NK-92 (cell line): Measurements from ENCODE around the gene NDST1.

ENCODE experiments used
- DNase-seq: peaks from one replicate; lab custom pipeline; 2025; ENCODE audit not compliant: unreplicated experiment; lab: John Stamatoyannopoulos, UW

Gene NDST1

DNA sequence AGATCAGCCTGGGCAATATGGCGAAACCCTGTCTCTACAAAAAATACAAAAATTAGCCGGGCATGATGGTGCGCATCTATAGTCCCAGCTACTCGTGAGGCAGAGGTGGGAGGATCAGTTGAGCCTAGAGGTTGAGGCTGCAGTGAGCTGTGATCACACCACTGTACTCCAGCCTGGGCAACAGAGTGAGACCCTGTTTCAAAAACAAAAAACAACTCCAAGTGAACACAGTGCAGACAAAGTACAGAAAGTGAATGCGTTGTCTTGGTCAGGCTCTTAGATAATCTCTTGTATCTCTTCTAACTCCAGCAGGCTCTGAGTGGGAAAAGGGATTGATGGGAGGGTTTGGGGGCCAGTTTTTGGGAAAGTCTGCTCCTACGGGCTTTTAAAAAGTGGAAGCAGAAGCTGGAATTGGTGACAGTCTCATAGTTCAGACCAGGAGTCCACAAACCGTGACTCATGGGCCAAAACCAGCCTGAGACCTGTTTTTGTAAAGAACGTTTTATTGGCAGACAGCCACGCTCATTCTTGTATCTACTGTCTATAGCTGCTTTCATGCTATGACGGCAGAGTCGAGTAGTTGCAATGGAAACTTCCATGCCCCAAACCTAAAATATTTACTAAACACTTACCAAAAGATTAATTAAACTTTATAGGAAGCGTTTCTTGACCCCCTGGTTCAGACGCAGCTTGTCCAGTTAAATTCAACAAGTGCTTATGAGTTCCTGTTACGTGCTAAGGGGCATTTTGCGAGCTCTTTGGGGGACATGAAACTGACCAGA lies 32.9 kb downstream of the NDST1 start:
- no peak for DNase-seq

DNA sequence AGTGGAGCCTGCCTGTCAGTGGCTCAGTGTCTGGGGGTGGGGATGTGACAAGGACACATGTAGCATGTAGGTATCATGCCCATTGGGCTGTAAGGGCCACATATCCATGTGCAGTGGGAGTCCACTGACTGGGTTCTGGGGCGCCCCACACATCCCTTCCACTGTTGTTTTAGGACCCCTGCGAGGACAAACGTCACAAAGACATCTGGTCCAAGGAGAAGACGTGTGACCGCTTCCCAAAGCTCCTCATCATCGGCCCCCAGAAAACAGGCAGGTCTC lies 33.4 kb downstream of the NDST1 start:
- DNase-seq: no peak

DNA sequence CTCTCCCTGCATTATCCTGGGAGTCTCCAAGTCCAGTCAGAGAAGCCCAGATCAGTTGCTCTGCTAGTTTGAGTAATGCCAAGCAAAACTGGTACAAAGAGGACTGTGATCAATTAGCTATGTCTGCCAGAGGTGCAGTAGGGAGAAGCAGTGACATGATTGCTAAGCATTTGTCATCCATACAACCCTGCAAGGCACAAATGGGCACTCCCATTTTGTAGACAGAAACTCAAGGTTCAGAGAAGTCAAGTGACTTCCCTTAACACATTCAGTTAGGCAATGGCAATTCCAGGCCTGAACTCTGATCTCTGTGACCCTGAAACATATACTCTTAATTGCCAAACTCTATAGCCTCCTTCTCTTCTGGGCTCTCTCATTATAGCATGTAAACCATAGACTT lies 34.0 kb downstream of the NDST1 start:
- no peak for DNase-seq

DNA sequence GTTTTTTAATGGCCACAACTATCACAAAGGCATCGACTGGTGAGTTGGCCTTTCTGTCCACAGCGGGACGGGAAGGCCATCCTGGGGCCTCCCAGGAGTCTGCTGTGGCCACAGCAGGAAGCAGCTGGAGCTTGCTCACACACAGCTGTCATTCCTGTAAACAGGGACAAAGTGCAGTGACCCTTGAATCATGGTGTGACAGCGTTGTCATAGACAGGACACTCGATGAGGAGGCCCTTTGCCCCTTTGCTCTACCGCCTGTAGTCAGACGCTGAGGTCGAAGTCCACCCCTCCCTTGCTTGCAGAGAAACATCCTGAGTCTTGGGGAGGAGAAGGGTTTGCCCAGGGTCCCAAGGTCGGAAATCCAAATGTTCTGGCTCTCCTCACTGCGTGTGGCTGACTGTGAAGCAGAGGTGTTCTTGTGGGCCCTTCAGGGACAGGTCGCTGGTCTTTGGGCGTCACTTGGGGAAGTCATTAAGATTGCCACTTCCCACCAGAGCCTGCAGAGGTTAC lies 35.1 kb downstream of the NDST1 start:
- DNase-seq: no peak

DNA sequence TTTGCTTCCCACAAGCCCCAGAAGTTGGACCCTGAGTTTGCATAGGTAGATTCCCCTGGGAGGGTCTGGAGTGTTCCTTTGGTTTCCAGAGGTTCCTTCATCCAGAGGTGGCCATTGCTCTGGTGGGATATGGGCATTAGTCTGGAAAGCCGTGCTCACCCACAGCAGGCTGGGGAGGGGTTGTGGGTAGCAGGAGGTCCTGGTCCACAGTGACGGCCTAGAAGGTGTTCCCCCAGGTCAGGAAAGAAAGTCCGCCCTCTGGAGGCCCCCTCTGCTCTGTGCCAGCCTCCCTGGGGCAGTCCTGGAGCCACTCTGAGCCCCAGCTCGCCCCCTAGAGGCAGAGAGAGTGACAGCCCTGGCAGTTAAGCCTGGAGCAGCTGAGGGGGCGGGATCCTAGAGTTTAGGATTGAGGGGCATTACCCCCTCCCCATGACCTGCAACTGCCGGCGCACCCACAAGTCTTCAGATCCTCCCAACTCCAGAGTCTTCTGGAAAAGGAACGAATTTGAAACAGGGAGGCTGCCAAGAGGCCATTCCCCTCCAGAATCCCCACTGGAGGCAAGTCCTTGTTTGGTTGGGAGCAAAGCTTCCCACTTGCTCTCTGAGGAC lies 36.8 kb downstream of the NDST1 start:
- DNase-seq: no peak

DNA sequence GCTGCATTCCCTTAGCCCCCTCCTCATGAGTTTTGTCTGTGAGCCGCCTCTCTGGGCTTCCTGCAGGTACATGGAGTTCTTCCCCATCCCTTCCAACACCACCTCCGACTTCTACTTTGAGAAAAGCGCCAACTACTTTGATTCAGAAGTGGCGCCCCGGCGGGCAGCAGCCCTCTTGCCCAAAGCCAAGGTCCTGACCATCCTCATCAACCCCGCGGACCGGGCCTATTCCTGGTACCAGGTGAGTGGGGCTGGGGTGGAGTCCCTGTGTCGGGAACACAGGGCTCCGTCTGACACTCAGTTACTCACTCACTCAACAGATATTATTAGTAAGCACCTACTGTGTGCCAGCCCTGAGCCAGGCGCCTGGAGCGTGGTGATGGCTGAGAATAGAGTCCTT lies 37.3 kb downstream of the NDST1 start:
- no peak for DNase-seq

DNA sequence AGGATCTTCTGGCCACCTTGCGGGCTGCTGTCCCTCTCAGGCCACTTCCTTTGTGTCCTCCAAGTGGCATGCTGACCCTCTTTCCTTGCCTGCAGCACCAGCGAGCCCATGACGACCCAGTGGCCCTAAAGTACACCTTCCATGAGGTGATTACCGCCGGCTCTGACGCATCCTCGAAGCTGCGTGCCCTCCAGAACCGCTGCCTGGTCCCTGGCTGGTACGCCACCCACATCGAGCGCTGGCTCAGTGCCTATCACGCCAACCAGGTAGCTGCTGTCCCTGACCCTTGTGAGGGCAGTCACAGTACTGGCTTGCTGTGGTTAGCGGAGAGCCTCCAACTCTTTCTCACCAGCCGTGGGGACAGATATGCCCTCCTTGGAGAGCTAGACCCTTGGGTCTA lies 40.2 kb downstream of the NDST1 start:
- DNase-seq: no peak

DNA sequence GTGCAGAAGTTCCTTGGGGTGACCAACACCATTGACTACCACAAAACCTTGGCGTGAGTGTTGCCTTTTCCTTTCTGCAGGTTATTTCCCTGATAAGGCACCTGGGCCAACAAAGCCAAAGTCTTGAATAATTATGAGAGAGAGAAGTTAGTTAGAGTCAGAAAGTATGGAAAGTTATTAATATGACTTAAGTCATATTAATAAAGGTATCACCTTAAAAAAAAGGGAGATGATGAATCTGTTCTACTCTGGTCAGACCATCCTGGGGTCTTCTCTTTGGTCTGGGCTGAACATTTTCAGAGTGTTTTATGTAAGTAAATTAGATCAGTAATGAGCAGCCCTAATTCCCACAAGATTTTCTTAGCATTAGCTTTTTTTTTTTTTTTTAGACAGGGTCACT lies 41.8 kb downstream of the NDST1 start:
- DNase-seq: no peak

DNA sequence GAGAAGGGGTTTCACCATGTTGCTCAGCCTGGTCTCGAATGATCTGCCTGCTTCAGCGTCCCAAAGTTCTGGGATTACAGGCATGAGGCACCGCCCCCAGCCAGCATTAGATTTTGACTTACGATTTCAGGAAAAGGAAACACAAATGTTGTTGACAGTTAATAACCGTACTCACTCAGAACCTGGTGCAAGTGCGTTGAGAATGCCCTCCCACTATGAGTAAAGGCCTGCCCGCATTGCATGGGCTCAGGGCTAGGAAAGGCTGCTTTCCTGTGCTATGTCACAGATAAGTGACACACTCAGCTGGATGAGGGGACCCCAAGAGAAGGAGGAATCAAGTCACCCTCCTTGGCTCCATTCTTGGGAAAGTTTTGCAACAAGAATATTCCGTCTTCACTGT lies 42.4 kb downstream of the NDST1 start:
- DNase-seq: no peak

DNA sequence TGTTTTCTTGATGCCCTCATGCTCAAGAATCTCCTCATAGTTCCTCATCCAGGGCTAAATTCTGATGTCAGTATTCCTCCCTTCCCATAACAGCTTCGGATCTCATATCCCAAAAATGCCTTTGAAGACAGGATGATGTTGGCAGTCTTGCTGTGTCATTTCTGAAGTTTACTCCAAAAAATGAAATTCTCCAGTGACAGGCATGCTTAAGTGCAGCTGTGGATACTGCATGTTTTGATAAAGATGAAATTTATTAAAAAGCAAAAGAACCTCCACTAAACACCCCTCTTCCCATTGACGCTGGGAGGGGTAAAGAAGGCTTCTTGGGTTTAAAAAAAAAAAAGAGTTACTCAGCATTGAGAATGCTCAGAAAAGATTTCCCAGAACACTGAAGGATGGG lies 43.1 kb downstream of the NDST1 start:
- no peak for DNase-seq

DNA sequence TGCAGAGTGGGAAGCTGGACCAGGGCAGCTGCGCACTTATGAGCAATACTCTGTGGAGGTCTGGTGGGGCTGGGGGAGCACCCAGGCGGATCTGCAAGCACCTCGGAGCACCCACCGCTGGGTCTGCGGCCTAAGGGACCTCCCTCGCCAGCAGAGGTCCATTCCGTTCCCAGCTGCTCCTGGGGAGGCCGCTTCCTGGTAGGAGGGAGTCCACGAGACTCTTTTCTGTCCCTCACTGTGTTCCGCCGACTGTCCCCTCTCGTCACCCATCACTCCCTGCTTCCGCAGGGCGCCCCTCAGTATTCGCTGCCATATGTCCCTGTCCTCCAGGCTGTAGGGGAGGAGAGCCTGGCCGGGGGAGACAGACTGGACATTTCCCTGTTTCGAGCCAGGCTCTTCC lies 45.5 kb downstream of the NDST1 start:
- DNase-seq: no peak

DNA sequence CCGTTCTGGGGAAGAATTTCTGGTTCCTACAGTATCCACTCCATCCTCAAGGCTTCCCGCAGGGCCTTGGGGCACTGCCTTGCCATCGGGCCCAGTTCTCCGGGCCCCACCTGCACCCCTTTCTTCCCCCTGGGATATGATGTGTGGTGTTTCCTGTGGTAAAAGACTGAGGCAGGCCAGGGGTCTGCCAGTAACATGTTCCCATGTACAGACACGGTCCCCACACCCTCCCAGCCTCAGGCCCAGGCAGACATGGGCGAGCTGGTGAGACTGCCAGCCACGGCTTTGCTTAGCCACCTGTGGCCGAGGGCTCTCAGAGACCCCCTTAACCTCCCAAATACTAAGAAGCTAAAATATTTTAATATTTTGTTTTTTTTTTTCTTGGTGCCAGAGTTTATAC lies 46.0 kb downstream of the NDST1 start:
- no peak for DNase-seq

DNA sequence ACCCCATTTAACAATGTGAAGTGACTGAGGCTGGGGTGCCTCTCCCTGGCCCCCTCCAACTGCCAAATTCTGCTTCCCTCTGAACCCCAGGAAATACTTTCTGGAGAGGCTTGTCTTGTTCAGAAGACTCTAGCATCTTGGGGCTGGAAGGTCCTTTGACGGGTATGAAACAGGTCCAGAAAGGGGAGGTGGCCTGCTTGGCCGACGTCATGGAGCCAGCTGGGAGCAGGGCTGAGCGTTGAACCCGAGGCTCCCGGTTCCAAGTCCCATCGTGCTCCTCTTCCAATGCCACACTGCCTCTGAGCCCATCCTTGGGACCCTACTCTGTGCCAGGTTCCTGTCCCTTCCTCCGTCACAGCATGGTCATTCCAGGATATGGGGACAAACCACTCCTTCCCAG lies 46.9 kb downstream of the NDST1 start:
- DNase-seq: no peak

DNA sequence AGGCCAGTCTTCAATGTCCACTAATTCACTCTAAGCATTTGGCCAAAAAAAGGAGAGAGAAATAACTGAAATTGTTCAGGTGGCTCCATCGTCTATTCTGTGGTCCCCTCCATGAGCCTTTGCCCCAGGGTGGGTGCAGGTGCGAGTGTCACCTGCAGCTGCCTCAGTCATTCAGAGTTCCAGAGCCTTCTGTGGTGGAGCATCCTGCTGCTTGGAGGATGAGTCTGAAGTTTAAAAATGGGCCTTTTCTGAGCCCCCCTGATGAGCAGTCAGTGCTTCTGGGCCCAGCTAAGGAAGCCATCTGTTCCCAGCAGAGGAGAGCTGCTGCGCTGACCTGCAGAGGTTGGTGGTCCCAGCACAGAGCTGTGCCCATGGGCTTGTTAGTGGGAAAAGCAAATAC lies 48.2 kb downstream of the NDST1 start:
- DNase-seq: no peak

DNA sequence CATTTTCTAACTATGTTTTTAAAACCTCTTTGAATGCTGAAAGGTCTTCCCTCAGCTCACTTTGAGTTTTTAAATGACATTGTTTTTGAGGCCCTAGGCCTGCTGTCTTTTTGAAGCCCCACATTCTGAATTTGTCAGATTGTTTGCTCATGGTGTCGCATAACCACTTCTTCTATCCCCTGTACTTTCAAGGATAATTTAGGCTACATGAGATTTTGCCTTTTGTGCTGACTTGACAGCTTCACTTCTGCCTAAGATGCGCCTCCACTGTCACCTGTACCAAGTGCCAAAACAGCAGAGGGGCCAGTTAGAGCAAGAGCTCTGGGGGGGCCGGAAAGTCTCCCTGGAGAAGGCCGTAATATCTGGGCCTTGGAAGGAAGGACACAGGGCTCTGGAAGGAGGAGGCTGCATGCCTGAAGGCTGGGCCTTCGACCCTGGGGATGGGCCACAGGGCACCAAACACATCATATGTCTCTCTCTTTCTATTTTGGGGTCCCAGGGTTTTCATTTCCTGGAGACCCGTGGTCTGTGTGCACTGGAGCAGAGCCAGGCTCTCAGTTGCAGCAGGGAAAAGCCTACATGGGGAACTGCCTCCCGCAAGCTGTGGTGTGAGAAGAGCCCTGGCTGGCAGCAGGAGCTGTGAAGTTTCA lies 49.1 kb downstream of the NDST1 start:
- DNase-seq: no peak

DNA sequence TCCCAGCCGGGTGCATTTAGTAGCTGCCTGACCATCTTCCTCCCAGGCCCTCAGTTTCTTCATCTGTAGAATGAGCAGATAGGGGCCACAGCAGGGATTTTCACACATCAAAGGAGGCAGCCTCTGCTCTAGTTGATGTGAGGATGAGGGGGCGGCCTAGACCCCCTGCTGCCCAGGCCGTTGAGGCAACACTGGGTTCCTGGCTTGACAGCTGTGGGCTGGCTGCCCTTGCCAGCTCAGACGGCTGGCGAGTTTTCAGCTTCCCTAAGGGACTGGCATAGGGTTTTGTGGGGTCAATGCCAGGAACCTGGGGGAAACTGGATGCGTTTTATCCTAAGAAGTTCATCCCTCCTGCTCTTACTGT lies 49.6 kb downstream of the NDST1 start:
- DNase-seq: no peak

DNA sequence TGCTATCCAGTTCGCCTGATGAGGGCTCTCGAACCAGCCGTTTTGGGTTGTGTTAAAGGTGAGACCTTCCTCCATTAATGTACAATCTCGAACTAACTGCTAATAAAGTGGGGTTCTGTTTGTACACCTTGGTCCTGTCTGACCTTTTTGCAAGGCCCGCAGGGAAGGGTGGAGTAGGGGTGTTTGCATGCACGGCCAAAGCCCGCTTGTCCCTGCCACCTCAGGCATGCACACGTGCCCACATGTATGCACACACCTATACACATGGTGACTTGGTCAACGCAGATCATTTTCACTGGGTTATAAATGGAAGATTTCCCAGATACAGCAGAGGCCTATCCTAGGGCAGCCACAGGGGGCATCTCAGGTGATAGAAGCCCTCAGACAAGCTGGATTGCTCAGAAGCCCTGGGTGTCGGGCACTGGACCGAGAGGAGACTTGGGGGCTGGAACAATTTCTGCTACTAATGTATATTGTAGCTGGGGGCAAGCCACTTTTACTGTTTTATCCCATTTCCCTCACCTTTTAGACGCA lies 50.2 kb downstream of the NDST1 start:
- no peak for DNase-seq

DNA sequence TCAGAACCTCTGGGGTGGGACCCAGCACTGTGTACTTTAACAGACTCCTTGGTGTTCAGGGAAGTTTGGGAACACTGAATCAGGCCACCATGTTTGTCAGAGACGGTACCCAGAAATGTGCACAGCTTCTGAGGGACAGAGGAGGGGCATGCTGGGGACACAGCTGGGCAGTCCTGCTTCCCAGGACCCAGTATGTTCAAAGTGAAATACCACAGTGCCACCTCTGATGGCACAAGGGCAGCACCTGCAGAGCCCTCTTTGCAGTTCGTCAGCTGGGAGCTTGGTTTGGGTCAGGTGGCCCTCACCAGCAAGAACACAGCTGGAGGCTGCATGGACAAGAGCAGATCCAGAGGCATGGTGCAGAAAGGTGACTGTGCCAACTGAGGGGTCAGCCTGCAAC lies 51.2 kb downstream of the NDST1 start:
- no peak for DNase-seq

DNA sequence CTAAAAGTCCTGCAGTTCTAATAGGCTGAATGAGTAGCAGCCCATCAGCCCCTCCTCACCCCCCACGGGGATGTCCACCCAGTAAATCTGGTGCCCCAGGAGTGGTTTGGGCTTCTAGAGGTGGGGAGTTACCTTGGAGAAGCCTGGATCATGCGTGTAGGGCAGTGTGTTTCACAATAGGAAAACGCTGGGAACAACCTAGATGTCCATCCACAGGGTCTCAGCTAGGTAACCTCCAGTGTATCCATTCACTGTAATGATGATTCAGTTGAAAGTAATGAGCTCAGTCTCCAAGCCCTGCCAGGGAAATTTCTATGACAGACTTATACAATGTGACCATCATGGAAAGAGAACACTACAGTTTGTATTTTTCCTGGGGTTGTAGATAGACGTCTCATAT lies 51.8 kb downstream of the NDST1 start:
- no peak for DNase-seq

DNA sequence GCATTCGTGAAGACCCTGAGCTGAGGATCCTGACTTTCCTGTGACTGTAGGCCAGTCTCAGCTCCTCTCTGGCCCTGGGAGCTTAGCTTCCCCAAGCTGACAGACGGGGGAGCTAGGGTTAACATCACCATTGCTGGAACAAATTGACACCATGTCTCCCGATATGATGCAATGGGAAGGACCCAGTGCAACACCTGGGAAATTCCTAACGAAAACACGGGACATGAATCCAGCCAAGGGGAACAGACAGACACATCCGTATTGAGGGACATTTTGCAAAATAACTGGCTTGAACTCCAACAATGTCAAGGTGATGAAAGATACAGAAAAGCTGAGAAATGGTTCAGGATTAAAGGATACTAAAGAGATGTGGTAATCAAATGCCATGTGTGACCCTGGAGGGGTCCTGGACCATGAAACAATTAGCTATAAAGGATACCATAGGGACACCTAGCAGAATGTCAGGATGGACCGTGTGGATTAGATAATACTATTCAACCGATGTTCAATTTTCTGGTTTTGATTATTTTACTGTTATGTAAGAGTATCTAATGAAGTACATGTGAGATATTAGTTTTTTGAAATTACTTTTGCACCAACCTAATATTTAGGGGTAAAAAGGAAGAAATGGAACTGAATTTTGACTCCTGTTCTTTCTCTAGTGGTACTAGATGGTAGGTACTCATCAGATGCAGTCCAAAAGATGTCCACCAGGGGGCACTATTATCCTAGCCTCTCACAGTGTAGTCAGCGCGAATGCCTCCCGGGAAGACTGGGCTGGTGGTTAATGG lies 52.7 kb downstream of the NDST1 start:
- peak; percentile 19 for DNase-seq

DNA sequence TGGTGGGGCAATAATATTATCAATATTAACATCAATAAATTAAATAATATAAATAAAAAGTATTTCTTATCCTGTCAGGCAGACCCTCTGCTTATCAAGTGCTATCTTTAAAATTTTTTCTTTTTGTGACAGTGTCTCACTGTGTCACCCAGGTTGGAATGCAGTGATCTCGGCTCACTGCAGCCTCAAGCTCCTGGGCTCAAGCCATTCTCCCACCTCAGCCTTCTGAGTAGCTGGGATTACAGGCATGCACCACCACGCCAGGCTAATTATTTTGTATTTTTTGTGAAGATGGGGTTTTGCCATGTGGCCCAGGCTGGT lies 53.2 kb downstream of the NDST1 start:
- DNase-seq: no peak
